ENCODE results near the gene SSBP2. TPM values are rescaled to one million over a fixed set of nuclear protein-coding genes. Genes with fewer than 3 reads are reported as not detected.

The SSBP2 gene
- total and polyA plus RNA-seq, 2 donors (not counting 1 experiment from before 2014, with no cell fraction given), result 44.4 to 63.1 TPM

- Histone ChIP-seq H3K4me1 (ENCODE audit: control insufficient read depth, extremely low read depth, insufficient read depth, low read length) (no peaks in the 10 kb centered on the region), H3K9ac (ENCODE audit: insufficient read depth, low read length) (no peak overlapping the region), H3K27me3 (ENCODE audit: control insufficient read depth, insufficient read depth, low read length) (no peaks in the 10 kb centered on the region), H2AFZ (ENCODE audit: low read length) (no peak overlapping the region), H3K79me2 (ENCODE audit: control insufficient read depth, insufficient read depth, low read length) (peaks cover 10% of the 10 kb centered on the region), H3K9me3 (ENCODE audit: control insufficient read depth, insufficient read depth, low read depth, low read length) (no peaks in the 10 kb centered on the region), H4K20me1 (ENCODE audit: control insufficient read depth, extremely low read depth, insufficient read depth, low read length) (no peaks in the 10 kb centered on the region), H3K36me3 (ENCODE audit: control insufficient read depth, insufficient read depth, low read length) (no peaks in the 10 kb centered on the region), H3K27ac (ENCODE audit: insufficient read depth, low read length) (no peak overlapping the region), H3K4me3 (replicated peaks in 1 of 4; ENCODE audit: control extremely low read depth in 1 of 4, insufficient read depth in 1 of 4, low read depth in 3 of 4, low read length in 4 of 4) (no peak overlapping the region), H3K4me2 (ENCODE audit: extremely low read depth, insufficient read depth, low read length) (no peak overlapping the region)
- no peak for TF ChIP-seq CTCF (conservative IDR thresholded peaks at IDR 0.05 in 1 of 2, IDR thresholded peaks at IDR 0.05 in 1 of 2; ENCODE audit: low read depth in 1 of 2, low read length in 2 of 2)
- TF ChIP-seq EZH2 (IDR thresholded peaks at IDR 0.05; ENCODE audit: low read length, missing control alignments), result no peak
- DNase-seq (ENCODE audit: low read depth in 2 of 2), result no peak
Observed at GRCh38 chr5:81724571-81724970, 26.3 kb downstream of the SSBP2 start.

- no peaks in the 10 kb centered on the region for H3K27me3 ChIP-seq (ENCODE audit: control insufficient read depth, insufficient read depth, low read length)
- peaks cover 12% of the 10 kb centered on the region for H3K79me2 ChIP-seq (ENCODE audit: control insufficient read depth, insufficient read depth, low read length)
- H4K20me1 ChIP-seq (ENCODE audit: control insufficient read depth, extremely low read depth, insufficient read depth, low read length), result no peaks in the 10 kb centered on the region
Observed at GRCh38 chr5:81724108-81724507, 26.8 kb downstream of the SSBP2 start.

GRCh38 chr5:81721049-81721448, 29.8 kb downstream of the SSBP2 start:
- Histone ChIP-seq H3K27me3 (ENCODE audit: control insufficient read depth, insufficient read depth, low read length) (no peaks in the 10 kb centered on the region), H3K9ac (ENCODE audit: insufficient read depth, low read length) (no peak overlapping the region), H3K4me1 (ENCODE audit: control insufficient read depth, extremely low read depth, insufficient read depth, low read length) (peaks cover 2% of the 10 kb centered on the region), H3K36me3 (ENCODE audit: control insufficient read depth, insufficient read depth, low read length) (no peaks in the 10 kb centered on the region), H3K9me3 (ENCODE audit: control insufficient read depth, insufficient read depth, low read depth, low read length) (no peaks in the 10 kb centered on the region), H4K20me1 (ENCODE audit: control insufficient read depth, extremely low read depth, insufficient read depth, low read length) (no peaks in the 10 kb centered on the region), H3K4me3 (replicated peaks in 1 of 4; ENCODE audit: control extremely low read depth in 1 of 4, insufficient read depth in 1 of 4, low read depth in 3 of 4, low read length in 4 of 4) (no peak overlapping the region), H2AFZ (ENCODE audit: low read length) (no peak overlapping the region), H3K79me2 (ENCODE audit: control insufficient read depth, insufficient read depth, low read length) (peaks cover 13% of the 10 kb centered on the region), H3K4me2 (ENCODE audit: extremely low read depth, insufficient read depth, low read length) (no peak overlapping the region), H3K27ac (ENCODE audit: insufficient read depth, low read length) (no peak overlapping the region)
- no peak for DNase-seq (ENCODE audit: low read depth in 2 of 2)
- TF ChIP-seq EZH2 (IDR thresholded peaks at IDR 0.05; ENCODE audit: low read length, missing control alignments) (no peak), CTCF (conservative IDR thresholded peaks at IDR 0.05 in 1 of 2, IDR thresholded peaks at IDR 0.05 in 1 of 2; ENCODE audit: low read depth in 1 of 2, low read length in 2 of 2) (no peak)

More at GRCh38 chr5:81724108-81724507, 26.8 kb downstream of the SSBP2 start:
- Histone ChIP-seq H3K9me3 (ENCODE audit: control insufficient read depth, insufficient read depth, low read depth, low read length) (no peaks in the 10 kb centered on the region), H3K4me3 (replicated peaks in 1 of 4; ENCODE audit: control extremely low read depth in 1 of 4, insufficient read depth in 1 of 4, low read depth in 3 of 4, low read length in 4 of 4) (no peak overlapping the region), H2AFZ (ENCODE audit: low read length) (no peak overlapping the region), H3K27ac (ENCODE audit: insufficient read depth, low read length) (no peak overlapping the region), H3K4me1 (ENCODE audit: control insufficient read depth, extremely low read depth, insufficient read depth, low read length) (no peaks in the 10 kb centered on the region), H3K4me2 (ENCODE audit: extremely low read depth, insufficient read depth, low read length) (no peak overlapping the region), H3K36me3 (ENCODE audit: control insufficient read depth, insufficient read depth, low read length) (no peaks in the 10 kb centered on the region), H3K9ac (ENCODE audit: insufficient read depth, low read length) (no peak overlapping the region)
- no peak for DNase-seq (ENCODE audit: low read depth in 2 of 2)
- TF ChIP-seq CTCF (conservative IDR thresholded peaks at IDR 0.05 in 1 of 2, IDR thresholded peaks at IDR 0.05 in 1 of 2; ENCODE audit: low read depth in 1 of 2, low read length in 2 of 2), result no peak
- no peak for TF ChIP-seq EZH2 (IDR thresholded peaks at IDR 0.05; ENCODE audit: low read length, missing control alignments)
